Neural crest cell (in vitro differentiated cells): ENCODE measurements around the gene TMEM42. TPM values are rescaled to one million over a fixed set of nuclear protein-coding genes. Genes with fewer than 3 reads are reported as not detected.
A peak's percentile ranks its signal among the peaks of the same experiment; 100 is the strongest.

Experiments used
- DNase-seq: peaks from one replicate; pipeline ENCODE4 v3.0.0; 2021; ENCODE audit warnings: low read depth, mixed read lengths, low spot score
- H3K27ac Mint-ChIP-seq: one replicate; pipeline ENCODE4 v1.8.0; 2021; ENCODE audit warnings: mild to moderate bottlenecking, mixed read lengths; ENCODE audit not compliant: unreplicated experiment
- H3K27me3 Mint-ChIP-seq: 2 replicates; pipeline ENCODE4 v1.8.0; 2021; ENCODE audit warnings: low read depth, mild to moderate bottlenecking, mixed read lengths
- H3K36me3 Mint-ChIP-seq: 2 replicates; pipeline ENCODE4 v1.8.0; 2021; ENCODE audit warnings: low read depth, mild to moderate bottlenecking, mixed read lengths
- H3K4me1 Mint-ChIP-seq: 2 replicates; pipeline ENCODE4 v1.8.0; 2021; ENCODE audit warnings: mixed read lengths
- H3K4me3 Mint-ChIP-seq: one replicate; pipeline ENCODE4 v1.8.0; 2021; ENCODE audit warnings: mild to moderate bottlenecking, mixed read lengths
- H3K9me3 Mint-ChIP-seq: 2 replicates; pipeline ENCODE4 v1.8.0; 2021; ENCODE audit warnings: mixed read lengths
- total RNA-seq: library from RNA; stranded (reverse); gene quantifications from 2 replicates; pipeline ENCODE4 v1.2.1, GENCODE V29; 2021
- TF ChIP-seq, protein P1 (sequence below): fragments of 200-600 bp; sonication (generic); conservative IDR thresholded peaks from 2 replicates; pipeline ENCODE4 v1.5.0; 2021; ENCODE audit warnings: antibody characterized with exemption, mild to moderate bottlenecking

The TMEM42 gene
- total RNA-seq, 1 donor from 2014 or later: 9.5 TPM

DNA sequence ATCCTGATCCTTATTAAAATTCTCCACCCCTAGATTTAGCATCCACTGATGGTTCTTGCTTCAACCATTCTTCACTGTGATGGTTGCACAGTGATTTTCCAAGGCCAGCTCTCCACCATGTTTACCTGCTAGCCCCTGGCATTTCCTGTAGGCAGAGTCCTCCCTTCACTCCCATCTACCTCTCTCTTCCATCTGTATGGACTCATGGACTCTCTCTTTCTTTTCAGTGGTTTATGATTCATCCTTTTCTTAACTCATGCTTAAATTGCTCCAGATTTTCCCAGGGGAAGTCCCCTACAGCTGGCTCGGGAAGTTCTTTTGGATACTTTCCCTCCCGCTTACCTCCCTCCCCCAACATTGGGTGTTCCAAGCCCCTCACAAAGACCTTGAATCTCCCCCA lies 31.4 kb downstream of the TMEM42 start:
- H3K4me1 Mint-ChIP-seq: peaks cover 11% of the 10 kb centered on the region
- TF ChIP-seq, protein P1, sequence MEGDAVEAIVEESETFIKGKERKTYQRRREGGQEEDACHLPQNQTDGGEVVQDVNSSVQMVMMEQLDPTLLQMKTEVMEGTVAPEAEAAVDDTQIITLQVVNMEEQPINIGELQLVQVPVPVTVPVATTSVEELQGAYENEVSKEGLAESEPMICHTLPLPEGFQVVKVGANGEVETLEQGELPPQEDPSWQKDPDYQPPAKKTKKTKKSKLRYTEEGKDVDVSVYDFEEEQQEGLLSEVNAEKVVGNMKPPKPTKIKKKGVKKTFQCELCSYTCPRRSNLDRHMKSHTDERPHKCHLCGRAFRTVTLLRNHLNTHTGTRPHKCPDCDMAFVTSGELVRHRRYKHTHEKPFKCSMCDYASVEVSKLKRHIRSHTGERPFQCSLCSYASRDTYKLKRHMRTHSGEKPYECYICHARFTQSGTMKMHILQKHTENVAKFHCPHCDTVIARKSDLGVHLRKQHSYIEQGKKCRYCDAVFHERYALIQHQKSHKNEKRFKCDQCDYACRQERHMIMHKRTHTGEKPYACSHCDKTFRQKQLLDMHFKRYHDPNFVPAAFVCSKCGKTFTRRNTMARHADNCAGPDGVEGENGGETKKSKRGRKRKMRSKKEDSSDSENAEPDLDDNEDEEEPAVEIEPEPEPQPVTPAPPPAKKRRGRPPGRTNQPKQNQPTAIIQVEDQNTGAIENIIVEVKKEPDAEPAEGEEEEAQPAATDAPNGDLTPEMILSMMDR: no peak
- H3K9me3 Mint-ChIP-seq: no peaks in the 10 kb centered on the region
- peaks cover 2% of the 10 kb centered on the region for H3K27me3 Mint-ChIP-seq
- H3K27ac Mint-ChIP-seq: no peak overlapping the region
- no peak overlapping the region for H3K4me3 Mint-ChIP-seq
- H3K36me3 Mint-ChIP-seq: no peaks in the 10 kb centered on the region
- no peak for DNase-seq

DNA sequence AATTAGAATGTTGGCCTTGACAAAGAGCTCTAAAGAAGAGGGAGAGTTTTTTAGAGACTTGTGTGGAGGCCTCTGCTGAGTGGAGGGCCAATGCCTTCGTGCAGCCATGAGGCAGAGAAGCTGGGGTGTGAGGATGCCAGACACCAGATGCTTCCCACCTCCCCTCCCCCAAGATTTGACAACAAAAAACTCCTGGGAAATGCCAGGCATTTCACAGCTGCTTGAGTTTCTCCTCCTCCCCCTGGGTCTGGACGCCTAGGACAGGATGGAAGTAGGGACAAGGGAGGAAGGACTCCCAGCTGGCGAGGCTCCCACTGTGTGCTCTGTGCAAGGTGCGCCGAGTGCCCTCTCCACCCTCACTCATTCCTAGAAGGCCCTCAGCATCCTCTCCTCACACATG lies 32.8 kb downstream of the TMEM42 start:
- Mint-ChIP-seq H3K27me3 (no peaks in the 10 kb centered on the region), H3K36me3 (no peaks in the 10 kb centered on the region), H3K27ac (peak overlapping the region; percentile 75), H3K4me1 (peaks cover 18% of the 10 kb centered on the region), H3K9me3 (no peaks in the 10 kb centered on the region), H3K4me3 (no peak overlapping the region)
- no peak for DNase-seq
- TF ChIP-seq, protein P1: no peak

DNA sequence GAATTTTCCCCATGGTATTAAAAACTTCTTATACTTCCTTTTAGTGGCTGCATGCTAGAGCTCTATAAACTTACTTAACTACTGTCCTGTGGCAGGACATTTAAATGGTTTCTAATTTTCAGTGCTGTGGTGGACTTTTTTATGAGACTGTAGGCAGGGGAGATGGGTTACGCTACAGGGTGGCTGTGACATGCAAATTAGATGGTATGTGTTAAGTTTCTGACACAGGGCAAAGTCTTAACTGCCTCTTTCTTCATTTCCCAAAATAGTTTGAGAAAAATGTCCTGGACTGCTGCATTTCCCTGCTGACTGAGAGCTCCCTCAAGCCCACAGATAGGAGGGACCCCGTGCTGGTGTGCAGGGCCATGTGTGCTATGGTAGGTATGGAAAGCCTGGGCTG lies 34.7 kb downstream of the TMEM42 start:
- H3K27ac Mint-ChIP-seq: no peak overlapping the region
- no peaks in the 10 kb centered on the region for H3K36me3 Mint-ChIP-seq
- TF ChIP-seq, protein P1: no peak
- no peak overlapping the region for H3K4me3 Mint-ChIP-seq
- H3K27me3 Mint-ChIP-seq: no peaks in the 10 kb centered on the region
- DNase-seq: no peak
- H3K4me1 Mint-ChIP-seq: peaks cover 32% of the 10 kb centered on the region
- H3K9me3 Mint-ChIP-seq: no peaks in the 10 kb centered on the region

DNA sequence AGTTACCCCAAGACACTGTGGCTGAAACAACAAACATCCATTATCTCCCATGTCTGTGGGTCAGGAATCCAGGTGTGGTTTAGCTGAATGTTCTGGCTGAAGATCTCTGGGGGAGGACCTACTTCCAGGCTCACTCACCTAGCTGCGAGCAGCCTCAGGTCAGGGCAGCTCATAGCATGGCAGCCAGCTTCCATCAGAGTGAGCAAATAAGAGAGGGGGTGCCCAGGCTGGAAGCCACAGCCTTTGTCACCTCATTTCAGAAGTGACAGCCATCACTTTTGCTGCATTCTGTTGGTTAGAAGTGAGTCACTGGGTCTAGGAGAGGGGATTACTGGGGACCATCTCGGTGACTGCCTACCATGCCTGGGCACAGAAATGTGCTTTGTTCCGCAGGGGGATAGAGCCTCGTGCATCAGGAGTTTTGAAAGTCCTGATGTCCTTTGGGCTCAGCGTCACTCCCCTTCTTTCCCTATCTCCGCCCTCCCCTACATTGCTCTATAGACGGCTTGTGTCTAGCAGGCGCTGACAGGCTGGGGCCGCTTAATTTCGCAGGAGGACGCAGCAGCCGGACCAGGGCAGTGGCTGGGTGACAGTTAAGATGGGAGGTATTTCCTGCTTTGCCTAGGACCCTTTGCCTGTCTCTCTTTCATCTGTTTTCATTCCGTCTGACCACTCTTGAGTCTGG lies 38.1 kb downstream of the TMEM42 start:
- Mint-ChIP-seq H3K4me1 (peaks cover 31% of the 10 kb centered on the region), H3K27ac (peak overlapping the region; percentile 86), H3K36me3 (no peaks in the 10 kb centered on the region), H3K4me3 (peak overlapping the region; percentile 32), H3K27me3 (no peaks in the 10 kb centered on the region), H3K9me3 (no peaks in the 10 kb centered on the region)
- TF ChIP-seq, protein P1: no peak
- DNase-seq: peak; percentile 30

DNA sequence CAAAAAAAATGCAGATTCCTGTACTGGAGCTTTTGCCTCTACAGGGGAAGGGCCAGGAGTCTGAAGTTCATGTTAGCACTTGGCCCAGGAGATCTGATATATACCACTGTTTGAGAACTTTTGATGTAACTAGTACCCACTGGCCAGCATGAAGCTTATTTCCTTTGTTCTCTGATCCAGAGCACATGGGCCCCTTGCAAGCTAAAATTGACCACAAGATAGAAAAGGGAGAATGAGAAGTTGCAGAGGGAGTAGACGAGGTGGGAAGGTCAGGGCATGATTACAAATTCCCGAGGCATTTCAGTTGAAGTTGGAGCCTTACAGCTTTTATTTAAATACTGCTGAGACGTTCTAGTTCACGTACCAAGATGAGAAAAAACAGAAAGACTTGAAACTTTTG lies 40.9 kb downstream of the TMEM42 start:
- H3K9me3 Mint-ChIP-seq: no peaks in the 10 kb centered on the region
- H3K4me1 Mint-ChIP-seq: peaks cover 33% of the 10 kb centered on the region
- DNase-seq: no peak
- no peak overlapping the region for H3K27ac Mint-ChIP-seq
- H3K27me3 Mint-ChIP-seq: peaks cover under 1% of the 10 kb centered on the region
- H3K36me3 Mint-ChIP-seq: no peaks in the 10 kb centered on the region
- TF ChIP-seq, protein P1: no peak
- H3K4me3 Mint-ChIP-seq: no peak overlapping the region
